H1 (cell line): ENCODE results near the gene SH2D4B.
A peak's percentile ranks its signal among the peaks of the same experiment; 100 is the strongest.

Experiments
- BRCA1 ChIP-seq: IDR thresholded peaks from 2 replicates; pipeline ENCODE4 v1.6.1; 2012; ENCODE audit warnings: low read depth, low read length, improper control_type of control experiment
- CREB1 ChIP-seq: IDR thresholded peaks from 2 replicates; pipeline ENCODE4 v1.6.1; 2012; ENCODE audit warnings: inconsistent platforms
- HDAC2 ChIP-seq, 2 experiments: fragments of 300-600 bp in 1 of 2; sonication (generic) in 1 of 2; IDR thresholded peaks; 2 replicates each; pipeline ENCODE4 v1.6.1; 2011 to 2012; ENCODE audit warnings: low read depth in 2 of 2, low read length in 2 of 2, mild to moderate bottlenecking in 2 of 2, moderate library complexity in 2 of 2, borderline replicate concordance in 1 of 2, inconsistent platforms in 1 of 2
- POLR2A ChIP-seq, 2 experiments: IDR thresholded peaks; 1 replicate in 1 of 2; 2 replicates in 1 of 2; pipeline ENCODE4 v1.6.1; 2011; ENCODE audit warnings: low read depth in 2 of 2, low read length in 2 of 2, mild to moderate bottlenecking in 2 of 2; ENCODE audit errors: control extremely low read depth in 1 of 2
- TAF1 ChIP-seq: IDR thresholded peaks from 2 replicates; pipeline ENCODE4 v1.6.1; 2011; ENCODE audit warnings: mild to moderate bottlenecking, low read depth, low read length
- TF ChIP-seq, protein P1 (sequence below), 3 experiments: IDR thresholded peaks; 1 replicate in 2 of 3; 2 replicates in 1 of 3; pipeline versions ENCODE4 v1.5.1 to v1.6.1; 2011; ENCODE audit warnings: low read length in 3 of 3, mild to moderate bottlenecking in 3 of 3, inconsistent platforms in 2 of 3, low read depth in 1 of 3, moderate library complexity in 1 of 3; ENCODE audit not compliant: insufficient read depth in 1 of 3; ENCODE audit errors: control extremely low read depth in 1 of 3

DNA sequence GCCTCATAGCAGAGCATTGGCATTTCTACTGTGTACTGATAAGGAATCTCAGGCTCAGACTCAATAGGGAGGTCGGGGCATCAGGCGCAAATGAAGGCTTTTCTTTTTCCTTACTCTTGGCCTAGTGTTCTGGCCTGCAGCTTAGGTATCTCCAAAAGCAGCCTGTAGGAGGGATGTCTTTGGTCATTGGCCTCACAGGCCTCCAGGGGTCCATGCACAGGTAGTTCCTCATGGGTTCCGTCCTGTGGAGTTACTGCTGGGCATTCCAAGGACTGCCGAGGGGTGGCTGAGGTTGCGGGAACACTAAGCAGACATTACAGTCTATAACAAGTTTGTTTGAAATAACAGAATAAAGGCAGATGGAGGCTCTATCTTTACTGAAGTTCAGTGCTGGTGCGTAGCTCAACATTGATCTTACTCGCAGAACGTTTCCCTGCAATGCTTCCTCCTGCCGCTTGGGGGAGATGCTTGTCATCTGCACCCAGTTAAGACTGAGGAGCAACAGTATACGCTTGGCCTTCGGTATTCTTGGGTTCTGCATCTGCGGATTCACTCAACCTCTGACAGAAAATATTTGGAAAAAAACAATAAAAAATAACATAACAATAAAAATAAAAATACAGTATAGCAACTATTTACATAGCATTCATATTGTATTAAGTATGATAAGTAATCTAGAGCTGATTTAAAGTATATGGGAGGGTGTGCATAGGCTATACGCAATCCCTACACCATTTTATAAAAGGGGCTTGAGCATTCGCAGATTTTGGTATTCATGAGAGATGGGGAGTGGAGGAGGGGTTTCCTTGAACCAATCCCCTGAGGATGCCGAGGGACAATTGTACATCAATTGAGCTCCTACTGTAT is 58.9 kb downstream of the SH2D4B start:
- TF ChIP-seq, protein P1, sequence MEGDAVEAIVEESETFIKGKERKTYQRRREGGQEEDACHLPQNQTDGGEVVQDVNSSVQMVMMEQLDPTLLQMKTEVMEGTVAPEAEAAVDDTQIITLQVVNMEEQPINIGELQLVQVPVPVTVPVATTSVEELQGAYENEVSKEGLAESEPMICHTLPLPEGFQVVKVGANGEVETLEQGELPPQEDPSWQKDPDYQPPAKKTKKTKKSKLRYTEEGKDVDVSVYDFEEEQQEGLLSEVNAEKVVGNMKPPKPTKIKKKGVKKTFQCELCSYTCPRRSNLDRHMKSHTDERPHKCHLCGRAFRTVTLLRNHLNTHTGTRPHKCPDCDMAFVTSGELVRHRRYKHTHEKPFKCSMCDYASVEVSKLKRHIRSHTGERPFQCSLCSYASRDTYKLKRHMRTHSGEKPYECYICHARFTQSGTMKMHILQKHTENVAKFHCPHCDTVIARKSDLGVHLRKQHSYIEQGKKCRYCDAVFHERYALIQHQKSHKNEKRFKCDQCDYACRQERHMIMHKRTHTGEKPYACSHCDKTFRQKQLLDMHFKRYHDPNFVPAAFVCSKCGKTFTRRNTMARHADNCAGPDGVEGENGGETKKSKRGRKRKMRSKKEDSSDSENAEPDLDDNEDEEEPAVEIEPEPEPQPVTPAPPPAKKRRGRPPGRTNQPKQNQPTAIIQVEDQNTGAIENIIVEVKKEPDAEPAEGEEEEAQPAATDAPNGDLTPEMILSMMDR (IDR thresholded peaks at IDR 0.05; ENCODE audit: control extremely low read depth in 1 of 3, insufficient read depth in 1 of 3, low read depth in 1 of 3, low read length in 3 of 3) = peak; percentile 65 to 91 (median 85); a peak in 3 of 4 replicates
- no peak for TF ChIP-seq POLR2A (IDR thresholded peaks at IDR 0.05; ENCODE audit: control extremely low read depth in 1 of 2, low read depth in 2 of 2, low read length in 2 of 2)
- TF ChIP-seq HDAC2 (IDR thresholded peaks at IDR 0.05; ENCODE audit: borderline replicate concordance in 1 of 2, low read depth in 2 of 2, low read length in 2 of 2) = no peak
- peak; percentile 48; the same call in 1 of the 2 replicates for TF ChIP-seq CREB1
- no peak for TF ChIP-seq BRCA1
- TF ChIP-seq TAF1 = no peak
